ENCODE data around the gene KRTAP9-9.

The KRTAP9-9 gene

GRCh38 chr17:41301204-41301790 lies 46.1 kb downstream of the KRTAP9-9 start:
- DNase-seq (ENCODE audit: low spot score), result no peak
- Histone ChIP-seq H3K27ac (no peak overlapping the region), H3K4me3 (no peak overlapping the region)
- TF ChIP-seq CTCF (IDR thresholded peaks at IDR 0.05), result no peak

GRCh38 chr17:41301916-41302901 lies 47.0 kb downstream of the KRTAP9-9 start, which contains the start of gene KRTAP29-1:
Gene KRTAP29-1, minus strand, starts transcription at chr17:41302851. Its CDS starts 0 bp downstream, at chr17:41302851.
- no peak for TF ChIP-seq CTCF (IDR thresholded peaks at IDR 0.05)
- Histone ChIP-seq H3K4me3 (no peak within 1 kb of the TSS), H3K27ac (no peak within 1 kb of the TSS)
- DNase-seq (ENCODE audit: low spot score), result no peak

GRCh38 chr17:41302981-41303380 lies 47.8 kb downstream of the KRTAP9-9 start:
- Histone ChIP-seq H3K4me3 (no peak overlapping the region), H3K27ac (no peak overlapping the region)
- no peak for TF ChIP-seq CTCF (IDR thresholded peaks at IDR 0.05)
- no peak for DNase-seq (ENCODE audit: low spot score)

- no peak for DNase-seq (ENCODE audit: low spot score)
- TF ChIP-seq CTCF (IDR thresholded peaks at IDR 0.05), result no peak
- no peak overlapping the region for H3K4me3 ChIP-seq
- no peak overlapping the region for H3K27ac ChIP-seq
Measured at GRCh38 chr17:41304091-41304490, 48.9 kb downstream of the KRTAP9-9 start.

All from coronary artery (tissue), 2 donors.